Subcutaneous abdominal adipose tissue (tissue), 5 donors: ENCODE data around the gene ACOT9.
"Not testable (repeated sequence)": the region's sequence is repeated elsewhere in the genome, so short reads cannot be mapped to it uniquely, and the experiment has no call there.

Experiments used
- H3K27ac ChIP-seq: one replicate; pipeline ENCODE4 v1.7.0; 2013; ENCODE audit warnings: low read depth, mild to moderate bottlenecking, inconsistent platforms, low read length, moderate library complexity
- H3K27me3 ChIP-seq, 5 donors: one replicate each; pipeline ENCODE4 v1.7.0; 2013; ENCODE audit warnings: low read length in 5 of 5, inconsistent platforms in 1 of 5; ENCODE audit not compliant: control insufficient read depth in 5 of 5, insufficient read depth in 4 of 5
- H3K36me3 ChIP-seq, 5 donors: one replicate each; pipeline ENCODE4 v1.7.0; 2013; ENCODE audit warnings: low read length in 5 of 5; ENCODE audit not compliant: control insufficient read depth in 5 of 5, insufficient read depth in 5 of 5
- H3K4me1 ChIP-seq, 5 donors: one replicate each; pipeline ENCODE4 v1.7.0; 2013; ENCODE audit warnings: low read length in 5 of 5, mild to moderate bottlenecking in 3 of 5, moderate library complexity in 1 of 5; ENCODE audit not compliant: control insufficient read depth in 5 of 5, insufficient read depth in 5 of 5
- H3K4me3 ChIP-seq, 5 donors: one replicate each; pipeline ENCODE4 v1.7.0; 2013; ENCODE audit warnings: low read length in 5 of 5, low read depth in 1 of 5
- H3K9ac ChIP-seq, 5 donors: one replicate each; pipeline ENCODE4 v1.7.0; 2013; ENCODE audit warnings: low read length in 5 of 5, mild to moderate bottlenecking in 4 of 5, moderate library complexity in 3 of 5
- H3K9me3 ChIP-seq, 5 donors: one replicate each; pipeline ENCODE4 v1.7.0; 2013; ENCODE audit warnings: low read length in 5 of 5; ENCODE audit not compliant: control insufficient read depth in 5 of 5
- donor health status: healthy.
- donor health status: healthy.
- donor health status: healthy.
- donor health status: healthy.
- donor health status: healthy.

The ACOT9 gene

GRCh38 chrX:23666282-23666681, 76.8 kb downstream of the ACOT9 start:
- no peaks in the 10 kb centered on the region for H3K9me3 ChIP-seq
- H3K27me3 ChIP-seq = peaks cover 0 to 3% (median 0%) of the 10 kb centered on the region in 5 donors
- no peak overlapping the region for H3K4me3 ChIP-seq
- H3K27ac ChIP-seq = no peak overlapping the region
- peaks cover 0 to 17% (median 6%) of the 10 kb centered on the region in 5 donors for H3K4me1 ChIP-seq
- no peak overlapping the region for H3K9ac ChIP-seq
- H3K36me3 ChIP-seq = no peaks in the 10 kb centered on the region

GRCh38 chrX:23664496-23664895, 78.6 kb downstream of the ACOT9 start:
- Histone ChIP-seq H3K27ac (no peak overlapping the region), H3K9ac (no peak overlapping the region), H3K4me3 (no peak overlapping the region), H3K36me3 (no peaks in the 10 kb centered on the region), H3K9me3 (no peaks in the 10 kb centered on the region), H3K27me3 (peaks cover 0 to 3% (median 0%) of the 10 kb centered on the region in 5 donors), H3K4me1 (peaks cover 0 to 17% (median 4%) of the 10 kb centered on the region in 5 donors)

- Histone ChIP-seq H3K9me3 (no peaks in the 10 kb centered on the region), H3K4me1 (peaks cover 0 to 10% (median 0%) of the 10 kb centered on the region in 5 donors), H3K9ac (no peak overlapping the region), H3K4me3 (no peak overlapping the region), H3K36me3 (no peaks in the 10 kb centered on the region), H3K27ac (no peak overlapping the region), H3K27me3 (peaks cover 0 to 6% (median 3%) of the 10 kb centered on the region in 5 donors)
Measured at GRCh38 chrX:23662853-23663252, 80.2 kb downstream of the ACOT9 start.

GRCh38 chrX:23662187-23662586, 80.9 kb downstream of the ACOT9 start:
- peaks cover 0 to 6% (median 3%) of the 10 kb centered on the region in 5 donors for H3K27me3 ChIP-seq
- no peak overlapping the region for H3K9ac ChIP-seq
- H3K4me1 ChIP-seq = peaks cover 0 to 5% (median 0%) of the 10 kb centered on the region in 5 donors
- no peak overlapping the region for H3K27ac ChIP-seq
- H3K36me3 ChIP-seq = no peaks in the 10 kb centered on the region
- H3K4me3 ChIP-seq = no peak overlapping the region
- no peaks in the 10 kb centered on the region for H3K9me3 ChIP-seq

- peaks cover 0 to under 1% (median 0%) of the 10 kb centered on the region in 5 donors for H3K4me1 ChIP-seq
- H3K27ac ChIP-seq = no peak overlapping the region
- no peak overlapping the region for H3K9ac ChIP-seq
- no peak overlapping the region for H3K4me3 ChIP-seq
- H3K9me3 ChIP-seq = no peaks in the 10 kb centered on the region
- no peaks in the 10 kb centered on the region for H3K36me3 ChIP-seq
- peaks cover 0 to 6% (median 3%) of the 10 kb centered on the region in 5 donors for H3K27me3 ChIP-seq
Measured at GRCh38 chrX:23661671-23662070, 81.4 kb downstream of the ACOT9 start.

- H3K36me3 ChIP-seq = no peaks in the 10 kb centered on the region
- no peaks in the 10 kb centered on the region for H3K9me3 ChIP-seq
- H3K4me3 ChIP-seq = no peak overlapping the region
- peaks cover 0 to 6% (median 3%) of the 10 kb centered on the region in 5 donors for H3K27me3 ChIP-seq
- no peak overlapping the region for H3K9ac ChIP-seq
- no peaks in the 10 kb centered on the region for H3K4me1 ChIP-seq
- H3K27ac ChIP-seq = no peak overlapping the region
Measured at GRCh38 chrX:23660766-23661132, 82.3 kb downstream of the ACOT9 start.

GRCh38 chrX:23660083-23660765, 82.9 kb downstream of the ACOT9 start:
- not testable (repeated sequence) for H3K9me3 ChIP-seq, H3K4me1 ChIP-seq, H3K9ac ChIP-seq, H3K27ac ChIP-seq, H3K27me3 ChIP-seq, H3K36me3 ChIP-seq, H3K4me3 ChIP-seq

- H3K9ac ChIP-seq = no peak overlapping the region
- H3K27me3 ChIP-seq = peaks cover 0 to 6% (median 3%) of the 10 kb centered on the region in 5 donors
- H3K4me1 ChIP-seq = no peaks in the 10 kb centered on the region
- H3K4me3 ChIP-seq = no peak overlapping the region
- H3K9me3 ChIP-seq = no peaks in the 10 kb centered on the region
- H3K27ac ChIP-seq = no peak overlapping the region
- no peaks in the 10 kb centered on the region for H3K36me3 ChIP-seq
Measured at GRCh38 chrX:23659339-23659738, 83.7 kb downstream of the ACOT9 start.

GRCh38 chrX:23656684-23657083, 86.4 kb downstream of the ACOT9 start:
- Histone ChIP-seq H3K9me3 (no peaks in the 10 kb centered on the region), H3K27me3 (peaks cover 0 to 17% (median 15%) of the 10 kb centered on the region in 5 donors), H3K4me1 (no peaks in the 10 kb centered on the region), H3K4me3 (no peak overlapping the region), H3K27ac (no peak overlapping the region), H3K9ac (no peak overlapping the region), H3K36me3 (no peaks in the 10 kb centered on the region)

GRCh38 chrX:23656091-23656490, 87.0 kb downstream of the ACOT9 start:
- H3K27me3 ChIP-seq = peaks cover 0 to 17% (median 17%) of the 10 kb centered on the region in 5 donors
- H3K9me3 ChIP-seq = no peaks in the 10 kb centered on the region
- H3K4me1 ChIP-seq = no peaks in the 10 kb centered on the region
- no peak overlapping the region for H3K27ac ChIP-seq
- no peak overlapping the region for H3K9ac ChIP-seq
- H3K4me3 ChIP-seq = no peak overlapping the region
- no peaks in the 10 kb centered on the region for H3K36me3 ChIP-seq
